NCI-H82 treated with DMSO at 0.1 percent for 48 hours (cell line): ENCODE measurements around the gene NTN1.

Experiments used
- DNase-seq: peaks from one replicate; lab custom pipeline; 2025; ENCODE audit not compliant: unreplicated experiment; lab: John Stamatoyannopoulos, UW

Gene NTN1

DNA sequence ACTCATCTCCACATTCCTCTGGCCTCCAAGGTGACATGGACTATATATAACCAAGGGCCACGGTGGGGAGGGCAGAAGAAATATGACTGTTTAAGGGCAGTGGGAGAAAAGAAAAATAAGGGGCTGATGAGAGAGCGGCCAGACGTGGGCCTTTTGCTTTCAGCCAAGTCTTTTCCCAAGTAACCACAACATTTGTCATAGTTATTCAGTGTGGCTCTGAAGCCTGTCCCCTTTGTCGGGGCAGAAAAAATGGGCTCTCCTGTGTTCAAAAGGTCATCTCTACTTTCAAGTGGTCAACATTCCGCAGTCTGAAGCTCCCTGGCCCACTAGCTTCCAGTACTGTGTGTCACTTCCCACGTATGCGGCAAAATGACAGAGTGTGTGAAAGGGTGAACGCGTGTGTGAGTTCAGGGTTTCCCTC lies 245.4 kb downstream of the NTN1 start:
- DNase-seq, result no peak

DNA sequence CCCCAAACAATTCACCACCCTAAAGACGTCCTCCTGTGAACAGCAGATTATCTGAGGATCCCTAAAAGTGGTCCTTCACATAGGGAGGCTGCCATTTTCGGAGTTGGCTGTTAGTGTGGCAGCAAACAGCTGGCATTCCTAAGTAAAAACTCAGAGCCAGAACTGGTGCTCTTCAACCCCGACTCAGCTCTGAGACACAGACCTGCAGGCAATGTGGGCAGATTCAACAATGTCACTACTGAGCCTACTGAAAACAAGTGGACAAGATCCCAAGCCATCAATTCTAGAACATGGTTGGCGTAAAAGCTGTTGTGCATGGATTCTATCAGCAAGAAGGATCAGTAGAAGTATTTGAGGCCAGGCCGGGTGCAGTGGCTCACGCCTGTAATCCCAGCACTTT lies 247.2 kb downstream of the NTN1 start:
- no peak for DNase-seq

DNA sequence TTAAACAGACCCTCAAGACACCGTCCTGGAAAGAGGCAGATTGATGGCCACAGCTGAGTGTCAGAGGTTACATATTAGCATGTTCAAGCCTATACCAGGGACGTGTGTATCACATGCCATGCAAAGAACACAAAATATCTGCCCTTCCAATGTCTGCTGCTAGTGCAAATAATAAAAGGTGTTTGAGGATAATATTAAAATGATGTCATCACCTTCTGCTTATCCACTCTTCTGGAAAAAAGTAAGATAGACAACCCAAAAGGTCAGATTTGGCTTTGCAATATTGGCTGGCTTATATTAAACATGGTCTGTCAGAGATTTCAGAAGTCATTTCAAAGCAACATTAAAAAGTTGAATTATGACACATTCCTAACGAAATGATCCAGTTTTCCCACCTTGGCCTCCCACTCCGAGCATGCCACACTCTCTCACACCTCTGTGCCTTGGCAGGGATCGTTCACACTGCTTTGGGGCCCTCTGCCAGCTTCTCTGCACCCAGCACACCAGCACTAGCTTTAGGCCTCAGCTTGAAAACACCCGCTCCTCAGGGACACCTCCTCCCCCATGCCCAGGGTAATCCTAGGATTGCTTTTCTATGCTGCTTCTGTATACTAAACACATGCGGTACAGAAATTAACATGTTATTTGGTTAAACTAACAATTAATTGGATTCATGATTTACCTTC lies 248.2 kb downstream of the NTN1 start:
- DNase-seq, result no peak

DNA sequence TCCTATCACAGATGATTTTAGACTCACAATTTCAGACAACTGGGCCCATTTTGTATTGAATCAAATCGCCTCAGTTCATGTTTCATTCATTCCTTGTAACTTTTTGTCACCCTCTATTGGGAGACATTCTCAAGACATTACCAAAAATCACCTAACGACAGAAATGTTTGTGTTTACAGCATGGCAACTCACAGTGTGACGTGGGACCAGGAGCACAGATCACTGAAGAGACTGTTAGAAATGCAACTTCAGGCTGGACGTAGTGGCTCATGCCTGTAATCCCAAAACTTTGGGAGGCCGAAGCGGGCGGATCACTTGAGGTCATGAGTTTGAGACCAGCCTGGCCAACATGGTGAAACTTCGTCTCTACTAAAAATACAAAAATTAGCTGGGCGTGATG lies 249.6 kb downstream of the NTN1 start:
- no peak for DNase-seq

DNA sequence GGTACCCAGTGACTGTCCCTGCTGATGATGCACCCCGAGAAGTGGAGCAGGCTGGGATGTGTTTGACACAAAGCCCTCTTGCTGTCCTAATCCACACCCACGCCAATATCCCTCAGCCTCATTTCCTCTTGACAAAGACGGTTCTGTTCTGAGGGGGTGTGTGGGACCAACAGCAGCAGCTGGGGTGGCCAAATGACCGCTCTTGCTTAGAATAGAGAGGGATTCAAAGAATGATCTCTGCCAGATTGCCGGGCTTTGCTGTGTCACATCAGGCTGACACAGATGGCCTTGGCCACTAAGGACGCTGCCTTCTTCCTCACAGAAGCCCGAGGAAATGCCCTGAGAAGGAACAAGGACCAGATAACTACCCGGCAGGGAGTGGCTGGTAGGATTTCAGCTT lies 250.7 kb downstream of the NTN1 start:
- DNase-seq, result no peak

DNA sequence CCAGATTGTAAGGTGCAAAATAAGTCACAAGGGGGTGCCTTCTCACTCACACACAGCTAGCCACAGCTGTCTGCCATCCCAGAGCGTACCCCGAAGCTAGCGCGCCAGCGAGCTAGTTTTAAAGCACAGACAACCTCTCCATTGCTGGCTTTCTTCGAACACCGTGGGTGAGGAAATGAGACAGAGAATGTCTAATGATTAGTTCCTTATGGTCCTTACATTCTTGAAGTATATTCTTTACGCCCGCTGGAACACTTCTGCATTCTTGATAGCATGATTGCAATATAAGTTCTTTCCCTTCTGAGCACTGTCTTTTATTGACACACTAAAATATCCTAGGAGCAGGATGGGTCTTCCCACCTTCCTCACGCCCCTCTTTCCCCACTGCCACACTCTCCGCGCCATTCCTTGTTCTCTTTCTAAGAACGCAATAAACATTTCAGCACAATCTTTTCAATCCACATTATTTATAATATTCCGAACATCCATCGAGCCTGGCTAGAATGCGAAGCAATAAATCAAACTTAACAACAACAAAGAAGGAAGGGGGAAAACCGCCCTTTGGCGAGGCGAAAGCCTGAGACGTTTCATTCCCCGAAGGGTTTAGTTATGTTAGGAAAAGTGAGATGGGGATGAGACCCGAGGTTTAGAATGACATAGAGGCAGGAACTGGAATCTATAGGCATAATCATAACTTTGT lies 251.3 kb downstream of the NTN1 start:
- DNase-seq, result no peak

DNA sequence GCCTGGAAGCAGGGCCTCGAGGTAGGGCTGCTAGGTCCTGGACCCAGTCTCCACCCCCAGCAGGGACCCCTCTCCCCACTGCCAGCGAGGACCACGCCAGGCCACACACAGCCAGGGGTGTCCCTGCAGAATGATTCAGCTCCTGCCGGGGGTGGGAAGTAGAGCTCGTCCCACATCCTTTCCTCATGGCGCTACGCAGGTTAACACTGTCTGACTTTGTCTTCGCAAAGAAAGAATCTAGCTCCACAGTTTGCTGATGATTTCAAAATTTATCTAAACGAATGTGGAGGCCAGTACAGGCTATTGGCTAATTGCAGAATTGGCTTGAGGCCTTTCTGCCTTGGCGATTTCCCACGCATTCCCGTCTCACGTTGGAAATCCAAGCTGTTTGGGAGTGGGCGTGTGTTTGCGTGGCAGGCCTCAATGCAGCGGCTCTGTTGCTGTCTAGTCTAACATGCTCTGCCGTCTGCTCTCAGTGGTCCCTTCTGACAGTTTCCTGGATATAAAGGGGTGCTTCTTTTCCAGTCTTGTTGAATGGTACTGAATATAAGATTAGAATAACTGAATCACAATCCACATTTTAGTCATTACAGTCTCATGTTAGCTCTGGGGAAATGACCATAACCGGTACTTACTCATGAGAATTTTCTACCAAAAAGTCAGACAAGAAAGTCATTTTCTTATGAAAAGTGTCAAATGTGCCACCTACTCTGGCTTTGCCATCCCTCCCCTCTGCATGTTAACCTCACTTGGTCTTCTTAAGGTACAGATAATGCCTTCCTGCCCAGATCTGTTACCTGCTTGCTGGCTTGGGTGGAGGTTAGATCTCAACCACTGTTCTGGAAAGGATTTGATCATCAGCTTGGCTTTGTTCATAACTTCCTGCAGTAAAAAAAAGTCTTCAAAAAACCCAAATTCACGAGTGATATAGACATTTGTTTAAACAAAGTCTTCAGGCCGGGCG lies 252.4 kb downstream of the NTN1 start:
- DNase-seq, result no peak

DNA sequence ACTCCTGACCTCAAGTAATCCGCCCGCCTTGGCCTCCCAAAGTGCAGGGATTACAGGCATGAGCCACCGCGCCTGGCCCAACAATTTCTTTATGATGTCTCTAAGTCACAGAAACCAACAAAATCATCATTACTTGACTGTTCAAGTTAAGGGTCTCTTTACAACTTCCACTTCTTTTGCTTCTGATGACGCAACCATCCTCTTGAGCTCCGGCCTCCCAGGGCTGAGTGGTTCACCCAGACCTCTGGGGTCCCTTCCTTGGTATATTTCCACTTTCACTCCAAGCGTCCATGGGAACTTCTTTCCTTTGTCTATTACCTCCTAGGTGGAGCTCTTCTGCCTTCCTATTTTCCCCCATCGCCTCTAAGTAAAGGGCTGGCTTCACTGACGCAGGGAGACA lies 253.7 kb downstream of the NTN1 start:
- no peak for DNase-seq

DNA sequence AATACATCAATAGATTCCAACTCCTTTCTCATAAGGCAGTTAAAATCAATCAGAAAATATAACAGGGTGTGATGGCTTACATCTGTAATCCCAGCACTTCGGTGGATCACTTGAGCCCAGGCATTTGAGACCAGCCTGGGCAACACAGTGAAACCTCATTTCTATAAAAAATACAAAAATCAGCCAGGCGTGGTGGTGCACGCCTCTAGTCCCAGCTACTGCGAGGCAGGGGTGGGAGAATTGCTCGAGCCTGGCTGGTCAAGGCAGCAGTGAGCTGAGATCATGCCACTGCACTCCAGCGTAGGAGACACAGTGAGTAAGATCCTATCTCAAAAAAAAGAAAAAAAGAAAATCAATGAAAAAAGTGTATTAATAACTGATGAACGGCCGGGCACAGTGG lies 258.6 kb downstream of the NTN1 start:
- no peak for DNase-seq

DNA sequence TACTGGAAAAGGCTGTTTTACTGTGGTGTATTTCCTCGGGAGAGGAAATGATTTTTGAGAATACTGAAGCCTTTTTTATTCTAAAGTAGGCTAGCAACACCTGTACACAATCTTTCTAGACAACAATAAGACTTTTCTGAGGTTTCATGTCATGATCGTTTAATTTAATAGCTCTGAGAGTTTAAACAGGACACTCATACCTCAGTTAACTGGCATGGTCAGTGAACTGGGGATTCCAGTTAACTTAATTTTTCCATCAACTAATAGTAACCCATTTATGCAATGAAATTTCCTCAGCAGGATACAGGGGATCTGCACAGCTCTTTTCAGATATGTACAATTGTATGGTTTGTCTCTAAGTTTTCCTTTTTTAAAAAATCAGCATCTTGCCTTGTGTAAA lies 262.6 kb downstream of the NTN1 start:
- DNase-seq, result no peak

DNA sequence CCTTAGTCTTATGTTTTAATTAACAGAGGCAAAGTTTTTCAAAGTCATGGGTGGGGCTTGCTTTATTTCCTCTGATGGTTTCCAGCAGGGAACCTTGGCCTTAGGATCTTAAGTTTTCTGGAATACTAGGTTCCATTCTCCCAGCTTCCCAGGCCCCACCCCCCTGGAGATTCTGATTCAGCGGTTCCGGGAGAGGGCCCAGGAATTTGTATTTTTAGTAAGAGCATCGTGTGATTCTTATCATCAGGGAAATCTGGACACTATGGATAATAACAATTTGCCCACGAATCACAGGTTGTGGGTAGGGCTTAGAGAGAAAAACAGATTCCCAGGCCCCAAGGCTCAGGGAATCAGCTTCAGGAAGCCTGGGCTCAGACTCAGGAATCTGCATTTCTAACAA lies 263.6 kb downstream of the NTN1 start:
- no peak for DNase-seq

DNA sequence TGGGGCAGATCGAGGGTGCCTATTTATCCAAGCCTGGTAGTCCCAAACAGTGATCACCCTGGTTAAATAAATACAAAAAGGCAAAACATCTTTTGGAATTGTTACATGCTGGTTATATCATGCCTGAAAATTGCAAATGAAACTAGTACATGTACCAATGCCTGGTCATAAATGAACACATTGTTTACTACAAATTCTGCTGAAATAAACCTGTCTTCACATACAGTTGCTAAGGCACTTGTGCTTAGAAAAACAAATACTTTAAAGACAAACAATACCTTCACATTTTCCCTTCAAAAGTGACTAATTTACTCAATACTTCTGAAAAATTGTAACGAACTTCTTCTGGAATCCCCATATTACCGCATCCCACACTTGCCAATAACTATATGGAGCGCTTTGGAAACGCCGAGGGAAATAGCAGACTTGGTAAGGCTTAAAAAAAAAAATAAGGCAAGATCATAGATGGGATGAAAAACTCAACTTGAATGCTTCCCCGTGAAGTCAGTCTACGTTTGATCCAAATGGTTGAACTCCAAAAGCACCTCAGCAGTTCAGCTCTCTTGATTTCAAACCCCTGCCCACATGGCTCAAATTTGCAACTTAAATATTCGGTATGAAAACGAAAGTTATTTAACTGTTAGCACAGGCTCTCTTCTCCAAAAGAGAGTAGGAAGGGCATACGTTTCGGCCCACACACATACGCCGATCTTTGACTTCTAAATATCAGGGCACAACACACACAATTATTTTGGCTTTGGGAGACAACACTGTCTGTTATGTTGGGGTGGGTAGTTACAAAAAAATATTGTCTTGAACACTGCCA lies 264.5 kb downstream of the NTN1 start:
- no peak for DNase-seq

DNA sequence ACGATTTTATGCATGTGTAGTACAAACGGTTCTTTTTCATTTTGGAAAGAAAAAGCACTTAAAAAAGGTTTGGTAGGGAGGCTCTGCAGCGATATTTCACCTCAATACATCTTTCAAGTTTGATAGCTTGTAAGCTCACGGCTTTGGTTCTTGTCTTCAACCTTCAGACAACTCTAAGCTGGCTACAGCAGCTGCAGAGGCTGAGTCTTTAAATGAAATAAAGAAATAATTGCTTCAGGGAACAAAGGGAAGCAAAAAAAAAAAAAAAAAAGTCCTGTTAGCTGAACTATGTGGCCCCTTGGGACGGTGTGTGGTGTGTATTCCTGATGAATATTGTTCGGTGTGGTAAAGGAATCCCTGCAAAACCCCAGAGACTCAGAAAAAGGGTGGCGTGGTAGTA lies 265.1 kb downstream of the NTN1 start:
- DNase-seq, result no peak

DNA sequence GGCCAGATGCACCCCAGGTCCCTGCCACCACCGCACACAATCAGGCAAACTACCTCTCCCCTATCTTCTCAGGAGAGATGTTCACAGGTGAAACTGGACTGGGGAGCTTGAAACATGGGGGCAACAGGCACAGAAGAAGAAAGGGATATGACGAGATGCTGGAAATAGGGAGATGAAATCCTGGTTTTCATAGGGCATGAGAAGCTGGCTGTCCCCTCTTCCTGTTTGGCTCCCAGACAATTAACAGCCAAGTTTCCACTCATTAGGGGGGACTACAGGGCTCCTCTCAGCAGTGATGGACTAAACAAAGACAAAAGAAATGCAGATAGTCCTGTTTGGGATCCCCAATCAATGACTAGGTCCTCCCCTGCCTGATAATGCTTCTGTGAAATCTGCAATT lies 266.0 kb downstream of the NTN1 start:
- DNase-seq, result no peak

DNA sequence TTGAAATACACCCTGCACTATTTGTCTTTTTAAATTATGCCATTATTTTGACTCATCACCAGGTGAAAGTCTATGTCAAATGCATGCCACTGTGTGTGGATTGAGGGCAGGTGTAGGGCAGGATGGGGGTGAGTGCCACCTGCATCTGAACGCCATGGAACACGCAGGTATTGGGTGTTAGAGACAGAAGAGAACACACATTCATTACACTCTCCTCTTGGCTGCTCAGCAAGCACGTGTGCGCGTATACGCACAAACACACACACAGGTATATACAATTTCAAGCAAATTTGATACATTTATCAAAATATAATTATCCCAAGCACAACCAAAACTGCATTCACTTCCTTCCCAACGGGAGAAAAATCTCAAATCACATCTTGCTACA lies 268.9 kb downstream of the NTN1 start:
- no peak for DNase-seq

DNA sequence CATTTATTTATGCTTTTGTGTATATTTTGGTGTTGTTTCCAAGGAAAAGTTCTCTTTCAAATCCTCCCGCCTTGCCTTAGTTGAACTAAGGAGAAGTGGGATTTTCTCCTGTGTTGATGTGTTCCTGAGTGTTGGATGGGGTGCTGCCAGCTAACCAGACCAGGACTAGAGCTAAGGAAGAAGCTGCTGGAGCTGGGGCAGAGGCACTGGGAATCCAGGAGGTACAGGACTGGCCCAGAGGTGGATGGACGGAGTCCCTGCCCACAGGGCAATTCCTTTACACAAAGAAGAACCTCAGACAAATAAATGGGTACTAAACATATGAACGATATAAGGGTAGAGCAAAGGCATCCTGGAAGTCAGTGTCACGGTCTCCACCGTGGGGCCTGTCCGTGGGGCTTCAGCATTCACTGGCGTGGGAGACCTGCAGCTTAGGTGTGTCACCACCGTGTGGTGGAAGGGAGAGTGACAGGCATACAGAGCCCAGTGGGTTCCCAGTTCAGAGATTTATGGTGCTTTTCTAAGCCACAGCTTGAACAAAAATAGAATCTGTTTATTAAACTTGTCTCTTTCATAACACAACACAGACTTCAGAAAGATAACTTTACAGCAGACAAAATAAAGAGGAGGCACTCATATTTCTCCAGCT lies 270.7 kb downstream of the NTN1 start:
- peak; percentile 4 for DNase-seq

DNA sequence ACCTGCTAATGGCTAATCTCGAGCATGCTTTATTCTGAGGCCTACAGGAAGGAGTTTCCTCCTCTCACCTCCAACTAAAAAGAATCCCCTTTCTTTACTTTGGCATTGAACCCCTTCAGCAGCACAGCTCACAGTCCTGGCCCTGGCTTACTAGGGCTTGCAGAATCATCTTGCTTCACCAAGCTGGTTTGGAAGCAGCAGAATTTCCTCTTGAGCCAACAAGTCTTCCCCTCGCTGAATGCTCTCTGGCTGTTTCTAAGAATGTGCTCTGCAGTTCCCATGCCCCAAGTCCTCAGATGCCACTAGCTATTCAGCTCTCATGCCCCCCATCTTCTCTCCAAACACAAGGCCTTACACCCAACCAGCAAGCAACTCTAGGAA lies 271.2 kb downstream of the NTN1 start:
- DNase-seq, result no peak
